ENCODE measurements around the gene TYW5. TPM values are rescaled to one million over a fixed set of nuclear protein-coding genes. Genes with fewer than 3 reads are reported as not detected.

The TYW5 gene
- total RNA-seq, 4 donors from 2014 or later, result 7.4 to 18.8 (median 14.6) TPM

DNA sequence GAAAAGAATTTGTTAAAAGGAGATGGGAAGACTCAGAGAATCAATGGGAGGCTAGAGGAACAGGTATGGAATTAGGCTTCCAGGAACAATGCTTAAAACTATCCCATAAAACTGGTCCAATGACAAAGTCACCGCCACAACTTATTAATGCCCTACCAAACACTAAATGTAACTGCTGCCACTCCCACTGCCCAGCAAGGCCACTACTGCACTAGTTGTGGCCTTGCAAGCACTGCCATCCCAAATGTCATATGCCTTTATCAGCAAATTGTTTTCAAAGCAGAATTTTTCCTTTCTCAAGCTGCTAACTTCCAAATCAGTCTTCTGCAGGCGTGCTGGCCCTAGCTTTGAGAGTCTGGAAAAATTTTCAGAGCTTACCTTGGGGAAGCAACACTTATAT lies 58.7 kb downstream of the TYW5 start:
- Histone ChIP-seq H3K4me3 (no peak overlapping the region), H3K27ac (no peak overlapping the region), H3K4me1 (no peaks in the 10 kb centered on the region), H3K9me3 (no peaks in the 10 kb centered on the region), H3K27me3 (no peaks in the 10 kb centered on the region), H3K36me3 (no peaks in the 10 kb centered on the region)
- TF ChIP-seq POLR2A (IDR thresholded peaks at IDR 0.05) (no peak), CTCF (IDR thresholded peaks at IDR 0.05) (no peak)
- no peak for DNase-seq

DNA sequence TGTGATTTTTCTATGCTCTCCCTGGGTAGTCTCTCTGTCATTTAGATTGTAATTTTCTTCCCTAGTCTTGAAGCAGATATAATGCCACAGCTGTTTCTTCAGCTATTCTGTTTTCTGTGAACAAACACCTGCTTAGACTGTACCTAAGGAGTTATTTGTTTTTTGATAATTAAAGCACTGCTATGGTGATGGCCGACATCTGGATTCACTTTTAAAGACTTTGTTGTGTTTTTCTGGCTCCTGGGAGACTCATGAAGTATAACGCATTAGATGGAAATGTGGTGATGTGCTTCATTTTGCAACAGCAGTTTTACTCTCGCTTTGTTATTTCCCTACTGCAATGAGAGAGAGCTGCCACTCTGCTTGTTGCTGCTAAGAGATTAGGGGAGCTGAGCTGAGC lies 59.9 kb downstream of the TYW5 start:
- no peaks in the 10 kb centered on the region for H3K27me3 ChIP-seq
- TF ChIP-seq CTCF (IDR thresholded peaks at IDR 0.05), result no peak
- no peak for TF ChIP-seq POLR2A (IDR thresholded peaks at IDR 0.05)
- DNase-seq, result no peak
- no peak overlapping the region for H3K4me3 ChIP-seq
- no peaks in the 10 kb centered on the region for H3K36me3 ChIP-seq
- no peaks in the 10 kb centered on the region for H3K9me3 ChIP-seq
- no peaks in the 10 kb centered on the region for H3K4me1 ChIP-seq
- H3K27ac ChIP-seq, result no peak overlapping the region

DNA sequence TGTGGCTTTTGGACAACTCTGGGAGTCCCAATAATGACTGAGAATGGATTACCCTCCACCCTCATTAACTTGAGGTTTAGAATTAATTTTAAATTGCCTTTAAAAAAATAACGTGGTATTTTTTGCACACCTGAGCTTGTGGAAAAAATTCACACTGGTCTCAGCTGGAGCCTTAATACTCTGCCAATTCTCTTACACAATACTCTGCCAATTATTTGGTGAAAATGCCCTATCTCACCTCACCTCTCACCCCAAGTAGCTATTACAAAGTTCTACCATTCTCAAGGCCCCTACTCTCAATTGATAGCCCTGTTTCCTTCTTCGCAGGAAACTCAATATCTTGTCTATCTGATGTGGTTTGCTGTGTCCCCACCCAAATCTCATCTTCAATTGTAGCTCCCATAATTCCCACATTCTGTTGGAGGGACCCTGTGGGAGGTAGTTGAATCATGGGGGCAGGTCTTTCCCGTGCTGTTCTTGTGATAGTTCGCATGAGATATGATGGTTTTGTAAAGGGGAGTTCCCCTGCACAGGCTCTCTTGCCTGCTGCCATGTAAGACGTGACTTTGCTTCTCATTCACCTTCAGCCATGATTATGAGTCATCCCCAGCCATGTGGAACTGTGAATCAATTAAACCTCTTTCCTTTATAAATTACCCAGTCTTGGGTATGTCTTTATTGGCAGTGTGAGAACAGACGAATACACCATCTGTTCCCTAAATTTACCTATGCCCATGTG lies 71.6 kb downstream of the TYW5 start:
- Histone ChIP-seq H3K9me3 (no peaks in the 10 kb centered on the region), H3K27me3 (no peaks in the 10 kb centered on the region), H3K4me3 (no peak overlapping the region), H3K4me1 (no peaks in the 10 kb centered on the region), H3K27ac (no peak overlapping the region), H3K36me3 (no peaks in the 10 kb centered on the region)
- no peak for TF ChIP-seq POLR2A (IDR thresholded peaks at IDR 0.05)
- TF ChIP-seq CTCF (IDR thresholded peaks at IDR 0.05), result no peak
- no peak for DNase-seq

DNA sequence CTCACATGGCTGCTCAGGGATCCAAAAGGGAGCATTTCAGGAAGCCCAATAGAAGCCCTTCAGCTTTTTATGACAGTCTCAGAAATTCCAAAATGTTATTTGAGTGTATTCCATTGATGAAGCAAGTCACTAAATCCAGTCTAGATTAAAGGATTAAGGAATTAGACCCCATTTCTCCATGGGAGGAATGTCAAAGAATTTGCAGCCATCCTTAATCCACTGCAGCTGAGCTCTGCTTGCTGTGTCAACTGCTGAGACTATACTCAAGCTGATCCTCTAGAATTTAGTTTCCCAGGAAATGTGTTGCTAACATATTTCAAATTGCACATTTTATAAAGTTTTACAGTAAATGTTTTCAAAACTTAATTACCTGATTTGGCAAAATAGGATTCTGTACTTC lies 72.6 kb downstream of the TYW5 start:
- no peaks in the 10 kb centered on the region for H3K4me1 ChIP-seq
- H3K36me3 ChIP-seq, result no peaks in the 10 kb centered on the region
- H3K4me3 ChIP-seq, result no peak overlapping the region
- no peaks in the 10 kb centered on the region for H3K9me3 ChIP-seq
- no peak for DNase-seq
- TF ChIP-seq POLR2A (IDR thresholded peaks at IDR 0.05) (no peak), CTCF (IDR thresholded peaks at IDR 0.05) (no peak)
- no peaks in the 10 kb centered on the region for H3K27me3 ChIP-seq
- no peak overlapping the region for H3K27ac ChIP-seq

Small RNA genes lying within 50 kb of the gene (small RNA-seq; reads per million reads assigned to genes)
- 0 reads per million in 2 donors for gene RN7SL717P

Other genes with a start within 250 kb of the TYW5 start
- 1 to 10 TPM in 3 of 4 donors, not detected in 1; 1.4 to 1.9 (median 1.7) TPM for gene FTCDNL1, start 104.3 kb downstream of the TYW5 start, total RNA-seq
- gene C2orf69, start 44.2 kb downstream of the TYW5 start, total RNA-seq, result 10 to 100 TPM in 1 of 4 donors, 1 to 10 TPM in 3; 8.5 to 12.3 (median 9.0) TPM
- 10 to 100 TPM in 3 of 4 donors, 1 to 10 TPM in 1; 8.3 to 58.2 (median 26.8) TPM for gene MAIP1, start 91 bp upstream of the TYW5 start, total RNA-seq

Measured in Peyer's patch (tissue), 4 donors.